Astrocyte (in vitro differentiated cells and primary cell): ENCODE data around the gene GRIP1. TPM values are rescaled to one million over a fixed set of nuclear protein-coding genes. Genes with fewer than 3 reads are reported as not detected.

ENCODE experiments used
- DNase-seq: peaks from one replicate; pipeline ENCODE4 v3.0.0-alpha.2; 2010; ENCODE audit warnings: low read depth
- FAIRE-seq: peaks from 2 replicates; lab custom pipeline; 2011; peaks lifted over from hg19 to GRCh38; lab: Jason Lieb, UNC
- H2AFZ ChIP-seq: 2 replicates; pipeline ENCODE4 v1.6.0; 2012; ENCODE audit warnings: low read depth, low read length, inconsistent platforms
- H3K27ac ChIP-seq: 2 replicates; pipeline ENCODE4 v1.5.1; 2011; ENCODE audit warnings: low read depth, low read length, inconsistent platforms
- H3K27me3 ChIP-seq: 2 replicates; pipeline ENCODE4 v1.6.0; 2011; ENCODE audit warnings: low read length, inconsistent platforms; ENCODE audit not compliant: insufficient read depth
- H3K36me3 ChIP-seq: 2 replicates; pipeline ENCODE4 v1.5.1; 2011; ENCODE audit warnings: low read length, inconsistent platforms; ENCODE audit not compliant: insufficient read depth
- H3K4me1 ChIP-seq: 2 replicates; pipeline ENCODE4 v1.5.1; 2011; ENCODE audit warnings: low read length, inconsistent platforms; ENCODE audit not compliant: insufficient read depth
- H3K4me2 ChIP-seq: 2 replicates; pipeline ENCODE4 v1.6.0; 2012; ENCODE audit warnings: low read length, inconsistent platforms
- H3K4me3 ChIP-seq: 2 replicates; pipeline ENCODE4 v1.5.1; 2011; ENCODE audit warnings: low read depth, mild to moderate bottlenecking, low read length, inconsistent platforms; ENCODE audit not compliant: insufficient read depth
- H3K79me2 ChIP-seq: 2 replicates; pipeline ENCODE4 v1.6.0; 2012; ENCODE audit warnings: mild to moderate bottlenecking, low read length, inconsistent platforms; ENCODE audit not compliant: insufficient read depth
- H3K9ac ChIP-seq: 2 replicates; pipeline ENCODE4 v1.6.0; 2012; ENCODE audit warnings: mild to moderate bottlenecking, low read length, inconsistent platforms
- H3K9me3 ChIP-seq: 2 replicates; pipeline ENCODE4 v1.5.1; 2012; ENCODE audit warnings: low read depth, mild to moderate bottlenecking, low read length, inconsistent platforms; ENCODE audit not compliant: insufficient read depth
- H4K20me1 ChIP-seq: 2 replicates; pipeline ENCODE4 v1.6.0; 2012; ENCODE audit warnings: low read length, inconsistent platforms; ENCODE audit not compliant: insufficient read depth
- H3K27ac Mint-ChIP-seq: one replicate; pipeline ENCODE4 v1.8.0; 2021; ENCODE audit warnings: mild to moderate bottlenecking, mixed read lengths; ENCODE audit not compliant: unreplicated experiment
- H3K27me3 Mint-ChIP-seq: one replicate; pipeline ENCODE4 v1.8.0; 2021; ENCODE audit warnings: low read depth, mixed read lengths; ENCODE audit not compliant: unreplicated experiment
- H3K36me3 Mint-ChIP-seq: one replicate; pipeline ENCODE4 v1.8.0; 2021; ENCODE audit warnings: low read depth, mixed read lengths; ENCODE audit not compliant: unreplicated experiment
- H3K4me1 Mint-ChIP-seq: one replicate; pipeline ENCODE4 v1.8.0; 2021; ENCODE audit warnings: low read depth, mixed read lengths; ENCODE audit not compliant: unreplicated experiment
- H3K4me3 Mint-ChIP-seq: one replicate; pipeline ENCODE4 v1.8.0; 2021; ENCODE audit warnings: mild to moderate bottlenecking, moderate library complexity, mixed read lengths; ENCODE audit not compliant: unreplicated experiment
- H3K9me3 Mint-ChIP-seq: one replicate; pipeline ENCODE4 v1.8.0; 2021; ENCODE audit warnings: mild to moderate bottlenecking, mixed read lengths; ENCODE audit not compliant: unreplicated experiment
- CTCF ChIP-seq: IDR thresholded peaks from 2 replicates; pipeline ENCODE4 v1.5.1; 2011; ENCODE audit warnings: low read depth, mild to moderate bottlenecking, inconsistent platforms, low read length, moderate library complexity; ENCODE audit not compliant: insufficient read depth
- EZH2 ChIP-seq: IDR thresholded peaks from 2 replicates; pipeline ENCODE4 v1.6.1; 2012; ENCODE audit warnings: mild to moderate bottlenecking, low read length, inconsistent platforms; ENCODE audit not compliant: insufficient read depth
- total RNA-seq: library from RNA; stranded (reverse); gene quantifications from 2 replicates; pipeline ENCODE4 v1.2.1, GENCODE V29; 2021

GRIP1 gene
- total RNA-seq, 1 donor from 2014 or later: 16.7 TPM

DNA sequence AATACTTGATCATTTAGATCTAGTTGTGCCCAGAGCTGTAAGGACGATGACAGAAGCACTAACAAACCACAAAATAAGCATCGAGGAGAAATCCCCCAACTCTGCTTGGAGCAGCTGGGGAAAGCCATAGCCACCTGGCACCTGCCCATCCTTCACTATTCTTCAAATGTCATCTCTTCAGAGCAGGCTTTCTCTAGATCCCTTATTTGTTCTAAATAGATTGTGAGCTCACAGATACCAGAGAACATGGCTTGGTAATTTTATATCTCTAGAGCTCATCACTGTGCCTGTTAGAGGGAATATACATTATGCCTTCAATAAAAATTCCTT, 50.9 kb downstream of the GRIP1 start:
- Histone ChIP-seq H4K20me1 (no peaks in the 10 kb centered on the region), H3K27ac (no peak overlapping the region), H3K9me3 (no peaks in the 10 kb centered on the region), H3K36me3 (no peaks in the 10 kb centered on the region), H3K4me2 (no peak overlapping the region), H3K27me3 (no peaks in the 10 kb centered on the region), H3K79me2 (no peaks in the 10 kb centered on the region), H3K4me3 (no peak overlapping the region), H3K9ac (no peak overlapping the region), H2AFZ (no peak overlapping the region), H3K4me1 (no peaks in the 10 kb centered on the region)
- no peak overlapping the region for H3K4me3 Mint-ChIP-seq
- no peaks in the 10 kb centered on the region for H3K9me3 Mint-ChIP-seq
- H3K27me3 Mint-ChIP-seq: no peaks in the 10 kb centered on the region
- no peak for DNase-seq
- TF ChIP-seq EZH2: no peak
- no peak for TF ChIP-seq CTCF
- no peaks in the 10 kb centered on the region for H3K36me3 Mint-ChIP-seq
- FAIRE-seq: no peak
- peaks cover 18% of the 10 kb centered on the region for H3K4me1 Mint-ChIP-seq
- H3K27ac Mint-ChIP-seq: no peak overlapping the region

- H3K27me3 Mint-ChIP-seq: no peaks in the 10 kb centered on the region
- no peak for DNase-seq
- no peak overlapping the region for H3K9ac ChIP-seq
- no peaks in the 10 kb centered on the region for H3K36me3 Mint-ChIP-seq
- no peak overlapping the region for H3K27ac ChIP-seq
- no peaks in the 10 kb centered on the region for H3K36me3 ChIP-seq
- no peak overlapping the region for H3K27ac Mint-ChIP-seq
- H3K4me2 ChIP-seq: no peak overlapping the region
- H2AFZ ChIP-seq: no peak overlapping the region
- no peaks in the 10 kb centered on the region for H3K79me2 ChIP-seq
- TF ChIP-seq CTCF: no peak
- TF ChIP-seq EZH2: no peak
- no peak overlapping the region for H3K4me3 Mint-ChIP-seq
- H3K27me3 ChIP-seq: no peaks in the 10 kb centered on the region
- no peak for FAIRE-seq
- no peaks in the 10 kb centered on the region for H3K9me3 Mint-ChIP-seq
- no peak overlapping the region for H3K4me3 ChIP-seq
- peaks cover 18% of the 10 kb centered on the region for H3K4me1 Mint-ChIP-seq
- H3K9me3 ChIP-seq: no peaks in the 10 kb centered on the region
- no peaks in the 10 kb centered on the region for H3K4me1 ChIP-seq
- H4K20me1 ChIP-seq: no peaks in the 10 kb centered on the region
Observed at GRCh38 chr12:66627270-66627987, 51.4 kb downstream of the GRIP1 start.

DNA sequence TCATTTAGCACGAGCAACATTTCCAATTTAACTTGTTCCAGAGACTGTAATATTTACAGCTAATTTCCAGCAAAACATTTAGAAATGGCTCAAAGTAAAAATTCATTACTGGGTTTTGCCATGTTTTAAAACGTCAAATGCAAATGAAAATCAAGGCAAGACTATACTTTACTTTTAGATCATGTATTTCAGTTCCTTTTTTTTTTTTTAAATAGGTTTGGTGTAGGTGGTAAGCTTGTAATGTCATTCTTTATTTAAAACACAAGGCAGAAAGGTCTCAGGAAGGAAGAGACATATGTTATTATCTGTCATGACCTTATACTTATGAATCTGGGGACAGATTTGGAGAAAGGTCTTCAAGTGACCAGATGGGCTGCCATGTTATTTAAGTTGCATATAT, 54.1 kb downstream of the GRIP1 start:
- Histone ChIP-seq H3K9ac (no peak overlapping the region), H3K4me2 (no peak overlapping the region), H3K4me1 (no peaks in the 10 kb centered on the region), H3K27me3 (no peaks in the 10 kb centered on the region), H3K27ac (no peak overlapping the region), H3K36me3 (no peaks in the 10 kb centered on the region), H3K4me3 (no peak overlapping the region), H3K9me3 (no peaks in the 10 kb centered on the region), H3K79me2 (no peaks in the 10 kb centered on the region), H2AFZ (no peak overlapping the region), H4K20me1 (no peaks in the 10 kb centered on the region)
- Mint-ChIP-seq H3K27ac (no peak overlapping the region), H3K9me3 (no peaks in the 10 kb centered on the region), H3K4me1 (peaks cover 31% of the 10 kb centered on the region), H3K4me3 (no peak overlapping the region), H3K27me3 (no peaks in the 10 kb centered on the region), H3K36me3 (no peaks in the 10 kb centered on the region)
- TF ChIP-seq CTCF (no peak), EZH2 (no peak)
- DNase-seq: no peak
- FAIRE-seq: no peak
